Measurements from ENCODE around the gene KRT17. TPM values are rescaled to one million over a fixed set of nuclear protein-coding genes. Genes with fewer than 3 reads are reported as not detected.

KRT17 gene
- total RNA-seq, 1 experiment from 2014 or later: 1.9 TPM

GRCh38 chr17:41654678-41655607 is 30.6 kb upstream of the KRT17 start:
- no peaks in the 10 kb centered on the region for H3K36me3 ChIP-seq (ENCODE audit: control insufficient read depth, insufficient read depth, low read length)
- in situ Hi-C loops (cut with HindIII; ENCODE audit: low pct_unique_long_range_greater_than_20kb, low sequenced_read_pairs) (no loop called here), intact Hi-C loops (cut with micrococcal nuclease; ENCODE audit: unreplicated experiment) (no loop called here)
- H3K4me1 ChIP-seq (ENCODE audit: control insufficient read depth, insufficient read depth, low read length): peaks cover 13% of the 10 kb centered on the region; the same call in 1 of the 2 replicates
- H3K27me3 ChIP-seq (ENCODE audit: control insufficient read depth, insufficient read depth, low read length): no peaks in the 10 kb centered on the region
- BruUV-seq (replicated peaks): no TSS peak
- POLR2A ChIA-PET: no interaction called here
- no peak overlapping the region for H3K27ac ChIP-seq (ENCODE audit: low read length)
- ATAC-seq: no peak
- CTCF ChIA-PET: interaction anchor here (1.5 to 2.7 kb wide), 3 partner anchors 8 to 106 kb away, joined by 8 to 20 read pairs (median 10); no protein-coding TSS in a partner anchor
- H3K4me3 ChIP-seq (ENCODE audit: low read depth in 2 of 2, low read length in 2 of 2): no peak overlapping the region
- no peaks in the 10 kb centered on the region for H3K9me3 ChIP-seq (ENCODE audit: control insufficient read depth, insufficient read depth, low read depth, low read length)
- DNase-seq (ENCODE audit: low read depth, low spot score): no peak
- no peak for TF ChIP-seq TCF7L2 (IDR thresholded peaks at IDR 0.05; ENCODE audit: low read depth, low read length)
- TF ChIP-seq REST (IDR thresholded peaks at IDR 0.05; ENCODE audit: insufficient read depth in 1 of 2, low read depth in 2 of 2, low read length in 1 of 2): no peak
- no peak for TF ChIP-seq CTCF (IDR thresholded peaks at IDR 0.05)

- BruUV-seq (replicated peaks): no TSS peak
- POLR2A ChIA-PET: interaction anchor here (0.7 kb wide), 2 partner anchors 18 to 201 kb away, joined by 3 to 6 read pairs; no protein-coding TSS in a partner anchor
- no peaks in the 10 kb centered on the region for H3K27me3 ChIP-seq (ENCODE audit: control insufficient read depth, insufficient read depth, low read length)
- DNase-seq (ENCODE audit: low read depth, low spot score) (no peak), ATAC-seq (peak; percentile 31)
- TF ChIP-seq TCF7L2 (IDR thresholded peaks at IDR 0.05; ENCODE audit: low read depth, low read length) (no peak), REST (IDR thresholded peaks at IDR 0.05; ENCODE audit: insufficient read depth in 1 of 2, low read depth in 2 of 2, low read length in 1 of 2) (no peak), SIN3A (IDR thresholded peaks at IDR 0.05; ENCODE audit: borderline replicate concordance, insufficient read depth, low read depth, low read length) (no peak), POLR2AphosphoS5 (IDR thresholded peaks at IDR 0.05; ENCODE audit: low read depth, low read length) (no peak), CTCF (IDR thresholded peaks at IDR 0.05) (no peak)
- H3K36me3 ChIP-seq (ENCODE audit: control insufficient read depth, insufficient read depth, low read length): no peaks in the 10 kb centered on the region
- no peak overlapping the region for H3K4me3 ChIP-seq (ENCODE audit: low read depth in 2 of 2, low read length in 2 of 2)
- peaks cover 13% of the 10 kb centered on the region; the same call in 1 of the 2 replicates for H3K4me1 ChIP-seq (ENCODE audit: control insufficient read depth, insufficient read depth, low read length)
- H3K27ac ChIP-seq (ENCODE audit: low read length): no peak overlapping the region
- H3K9me3 ChIP-seq (ENCODE audit: control insufficient read depth, insufficient read depth, low read depth, low read length): no peaks in the 10 kb centered on the region
- CTCF ChIA-PET: interaction anchor here (1.5 to 2.7 kb wide), 3 partner anchors 9 to 105 kb away, joined by 8 to 20 read pairs (median 10); no protein-coding TSS in a partner anchor
- intact Hi-C loops (cut with micrococcal nuclease; ENCODE audit: unreplicated experiment): no loop called here
- in situ Hi-C loops (cut with HindIII; ENCODE audit: low pct_unique_long_range_greater_than_20kb, low sequenced_read_pairs): no loop called here
Measured at GRCh38 chr17:41653892-41654677, 29.7 kb upstream of the KRT17 start.

All from Panc1 (cell line).